Measurements from ENCODE around the gene EFHC2.

Gene EFHC2

DNA sequence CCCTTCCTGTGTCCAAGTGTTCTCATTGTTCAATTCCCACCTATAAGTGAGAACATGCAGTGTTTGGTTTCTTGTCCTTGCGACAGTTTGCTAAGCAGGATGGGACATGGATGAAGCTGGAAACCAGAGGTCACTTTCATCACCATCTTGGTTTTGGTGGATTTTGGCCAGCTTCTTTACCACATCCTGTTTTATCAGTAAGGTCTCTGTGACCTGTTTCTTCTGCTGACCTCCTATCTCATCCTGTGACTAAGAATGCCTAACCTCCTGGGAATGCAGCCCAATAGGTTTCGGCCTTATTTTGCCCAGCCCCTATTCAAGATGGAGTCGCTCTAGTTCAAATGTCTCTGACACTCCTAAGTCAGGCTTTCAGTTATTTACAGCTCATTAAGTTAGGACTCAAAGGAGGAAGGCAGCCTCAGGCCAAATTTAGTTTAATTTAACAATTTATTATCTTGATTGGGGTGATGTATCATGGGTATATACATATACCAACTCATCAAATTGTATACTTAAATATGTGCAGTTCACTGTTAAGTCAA, 200.3 kb downstream of the EFHC2 start:
- no peak for DNase-seq

DNA sequence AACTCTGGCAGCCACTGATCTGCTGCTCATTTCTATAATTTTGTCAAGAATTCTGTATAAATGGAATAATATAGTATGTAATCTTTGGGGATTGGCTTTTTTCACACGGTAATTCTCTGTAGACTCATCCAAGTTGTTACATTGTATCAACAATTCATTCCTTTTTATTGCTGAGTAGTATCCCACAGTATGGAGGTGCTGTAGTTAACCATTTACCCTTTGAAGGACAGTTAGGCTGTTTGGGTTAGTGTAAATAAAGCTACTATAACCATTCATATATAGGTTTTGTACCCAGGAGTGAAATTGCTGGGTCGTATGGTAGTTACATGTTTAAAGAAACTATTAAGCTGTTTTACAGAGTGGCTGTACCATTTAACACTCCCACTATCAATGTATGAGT, 213.3 kb downstream of the EFHC2 start:
- DNase-seq, result no peak

- DNase-seq, result no peak
Observed at GRCh38 chrX:44113337-44113736, 230.1 kb downstream of the EFHC2 start.

- no peak for DNase-seq
Observed at GRCh38 chrX:44106864-44107263, 236.6 kb downstream of the EFHC2 start.

- DNase-seq, result no peak
Observed at GRCh38 chrX:44105228-44105913, 238.1 kb downstream of the EFHC2 start.

DNA sequence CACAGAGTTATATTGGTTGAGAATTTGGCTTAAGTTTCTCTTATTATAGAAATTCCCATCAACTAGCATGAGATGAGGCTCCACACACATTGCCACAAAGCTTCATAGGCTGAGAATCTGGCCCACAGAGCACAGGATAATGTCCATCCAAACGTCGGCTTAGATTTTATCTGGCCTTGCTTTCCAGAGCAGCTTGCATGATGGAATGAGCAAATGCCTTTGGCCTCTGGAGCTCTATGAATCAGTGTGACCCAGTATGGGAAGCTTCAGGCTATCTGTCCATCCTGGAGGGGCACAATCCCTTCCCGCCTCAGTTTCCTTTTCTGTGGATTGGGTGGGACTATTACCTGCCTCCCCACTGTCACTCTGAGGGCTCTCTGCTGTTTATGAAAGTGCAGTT, 238.8 kb downstream of the EFHC2 start:
- no peak for DNase-seq

DNA sequence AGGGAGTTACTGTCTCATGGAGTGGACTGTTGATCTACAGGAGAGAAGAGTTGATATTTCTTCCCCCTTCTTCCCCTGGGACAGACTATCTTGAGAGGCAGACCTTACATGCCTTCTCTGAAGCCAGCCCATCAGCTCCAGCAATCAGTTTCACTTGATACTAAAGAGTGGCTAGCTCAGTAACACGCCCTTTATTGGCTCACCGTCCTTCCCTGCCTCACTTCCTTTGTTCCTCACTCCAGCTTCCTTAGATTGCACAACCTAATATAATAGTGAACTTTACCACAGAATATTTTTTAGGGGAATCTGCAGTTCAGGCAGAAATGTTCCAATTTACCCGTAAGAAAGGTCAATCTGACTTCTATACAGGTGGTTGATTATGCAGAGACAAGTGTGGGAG, 242.2 kb downstream of the EFHC2 start:
- no peak for DNase-seq

GRCh38 chrX:44099366-44099765, 244.1 kb downstream of the EFHC2 start:
- DNase-seq, result no peak
